ENCODE data around the gene GCK. TPM values are rescaled to one million over a fixed set of nuclear protein-coding genes. Genes with fewer than 3 reads are reported as not detected.

The GCK gene
- total and polyA plus RNA-seq, 2 of the 13 experiments (the other 11 are each of a cell fraction or from before 2014, with no cell fraction given), result not detected

- TF ChIP-seq ZBTB42 (CRISPR knock-in tag; IDR thresholded peaks at IDR 0.05) (peak; percentile 91), MZF1 (CRISPR knock-in tag; IDR thresholded peaks at IDR 0.05; ENCODE audit: borderline replicate concordance) (no peak), ZMYM4 (CRISPR knock-in tag; IDR thresholded peaks at IDR 0.05) (peak; percentile 59; the same call in 1 of the 2 replicates), NFE2L1 (CRISPR knock-in tag; IDR thresholded peaks at IDR 0.05; ENCODE audit: borderline replicate concordance) (no peak), ZNF790 (CRISPR knock-in tag; IDR thresholded peaks at IDR 0.05; ENCODE audit: borderline replicate concordance) (peak; percentile 80; the same call in 1 of the 2 replicates), ZNF224 (CRISPR knock-in tag; IDR thresholded peaks at IDR 0.05) (peak; percentile 92), ZNF569 (CRISPR knock-in tag; IDR thresholded peaks at IDR 0.05; ENCODE audit: borderline replicate concordance) (no peak), ZNF12 (CRISPR knock-in tag; IDR thresholded peaks at IDR 0.05) (0 out of 2 replicates have a peak, but pooled peaks have one; percentile 19), ZNF550 (CRISPR knock-in tag; IDR thresholded peaks at IDR 0.05; ENCODE audit: borderline replicate concordance) (no peak), POLR2A (IDR thresholded peaks at IDR 0.05; ENCODE audit: insufficient read depth in 1 of 2, low read depth in 2 of 2, low read length in 2 of 2) (peak; percentile 69 to 77), ZNF747 (CRISPR knock-in tag; IDR thresholded peaks at IDR 0.05; ENCODE audit: borderline replicate concordance) (peak; percentile 69; the same call in 1 of the 2 replicates), PHF20 (CRISPR knock-in tag; IDR thresholded peaks at IDR 0.05) (peak; percentile 80), PRDM15 (CRISPR knock-in tag; IDR thresholded peaks at IDR 0.05) (0 out of 2 replicates have a peak, but pooled peaks have one; percentile 26), ZNF496 (CRISPR knock-in tag; IDR thresholded peaks at IDR 0.05; ENCODE audit: insufficient replicate concordance) (no peak), SP1 (IDR thresholded peaks at IDR 0.05) (no peak), SP1 (CRISPR knock-in tag; IDR thresholded peaks at IDR 0.05) (peak; percentile 92), NR1H2 (CRISPR knock-in tag; IDR thresholded peaks at IDR 0.05; ENCODE audit: borderline replicate concordance, low read depth) (no peak), ATM (IDR thresholded peaks at IDR 0.05; ENCODE audit: borderline replicate concordance) (no peak), NFE2 (CRISPR knock-in tag; IDR thresholded peaks at IDR 0.05) (no peak)
- TF ChIP-seq, protein P1, sequence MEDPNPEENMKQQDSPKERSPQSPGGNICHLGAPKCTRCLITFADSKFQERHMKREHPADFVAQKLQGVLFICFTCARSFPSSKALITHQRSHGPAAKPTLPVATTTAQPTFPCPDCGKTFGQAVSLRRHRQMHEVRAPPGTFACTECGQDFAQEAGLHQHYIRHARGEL (CRISPR knock-in tag; IDR thresholded peaks at IDR 0.05), result no peak
- TF ChIP-seq, protein P2, sequence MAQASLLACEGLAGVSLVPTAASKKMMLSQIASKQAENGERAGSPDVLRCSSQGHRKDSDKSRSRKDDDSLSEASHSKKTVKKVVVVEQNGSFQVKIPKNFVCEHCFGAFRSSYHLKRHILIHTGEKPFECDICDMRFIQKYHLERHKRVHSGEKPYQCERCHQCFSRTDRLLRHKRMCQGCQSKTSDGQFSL (CRISPR knock-in tag; IDR thresholded peaks at IDR 0.05), result no peak
- TF ChIP-seq, protein P3, sequence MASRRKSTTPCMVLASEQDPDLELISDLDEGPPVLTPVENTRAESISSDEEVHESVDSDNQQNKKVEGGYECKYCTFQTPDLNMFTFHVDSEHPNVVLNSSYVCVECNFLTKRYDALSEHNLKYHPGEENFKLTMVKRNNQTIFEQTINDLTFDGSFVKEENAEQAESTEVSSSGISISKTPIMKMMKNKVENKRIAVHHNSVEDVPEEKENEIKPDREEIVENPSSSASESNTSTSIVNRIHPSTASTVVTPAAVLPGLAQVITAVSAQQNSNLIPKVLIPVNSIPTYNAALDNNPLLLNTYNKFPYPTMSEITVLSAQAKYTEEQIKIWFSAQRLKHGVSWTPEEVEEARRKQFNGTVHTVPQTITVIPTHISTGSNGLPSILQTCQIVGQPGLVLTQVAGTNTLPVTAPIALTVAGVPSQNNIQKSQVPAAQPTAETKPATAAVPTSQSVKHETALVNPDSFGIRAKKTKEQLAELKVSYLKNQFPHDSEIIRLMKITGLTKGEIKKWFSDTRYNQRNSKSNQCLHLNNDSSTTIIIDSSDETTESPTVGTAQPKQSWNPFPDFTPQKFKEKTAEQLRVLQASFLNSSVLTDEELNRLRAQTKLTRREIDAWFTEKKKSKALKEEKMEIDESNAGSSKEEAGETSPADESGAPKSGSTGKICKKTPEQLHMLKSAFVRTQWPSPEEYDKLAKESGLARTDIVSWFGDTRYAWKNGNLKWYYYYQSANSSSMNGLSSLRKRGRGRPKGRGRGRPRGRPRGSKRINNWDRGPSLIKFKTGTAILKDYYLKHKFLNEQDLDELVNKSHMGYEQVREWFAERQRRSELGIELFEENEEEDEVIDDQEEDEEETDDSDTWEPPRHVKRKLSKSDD (CRISPR knock-in tag; IDR thresholded peaks at IDR 0.05; ENCODE audit: low read depth), result peak; percentile 69; the same call in 1 of the 2 replicates
Observed at GRCh38 chr7:44123190-44124003, 65.8 kb downstream of the GCK start, which contains the start of gene POLD2 (continued).

All from HepG2 (cell line).